Muscle layer of colon (tissue), 2 donors: ENCODE results near the gene TIAM2.
"Not testable (repeated sequence)": the region's sequence is repeated elsewhere in the genome, so short reads cannot be mapped to it uniquely, and the experiment has no call there.

Experiments used
- H3K27ac ChIP-seq: one replicate; pipeline ENCODE4 v1.7.0; 2013; ENCODE audit warnings: low read depth, mild to moderate bottlenecking, low read length, moderate library complexity
- H3K27me3 ChIP-seq, 2 donors: one replicate each; pipeline ENCODE4 v1.7.0; 2013; ENCODE audit warnings: low read length in 2 of 2, mild to moderate bottlenecking in 2 of 2; ENCODE audit not compliant: insufficient read depth in 2 of 2, control insufficient read depth in 1 of 2
- H3K36me3 ChIP-seq: one replicate; pipeline ENCODE4 v1.7.0; 2013; ENCODE audit warnings: mild to moderate bottlenecking, low read length; ENCODE audit not compliant: insufficient read depth
- H3K4me1 ChIP-seq: one replicate; pipeline ENCODE4 v1.7.0; 2013; ENCODE audit warnings: mild to moderate bottlenecking, low read length; ENCODE audit not compliant: insufficient read depth
- H3K4me3 ChIP-seq, 2 donors: one replicate each; pipeline ENCODE4 v1.7.0; 2013; ENCODE audit warnings: low read length in 2 of 2, low read depth in 1 of 2, mild to moderate bottlenecking in 1 of 2, moderate library complexity in 1 of 2
- H3K9ac ChIP-seq: one replicate; pipeline ENCODE4 v1.7.0; 2013; ENCODE audit warnings: low read length
- H3K9me3 ChIP-seq: one replicate; pipeline ENCODE4 v1.7.0; 2013; ENCODE audit warnings: mild to moderate bottlenecking, low read length
- donor health status: abdominal sarcoma.
- donor health status: Adenocarcinoma of cecum.

Gene TIAM2

GRCh38 chr6:154966065-154966770, 28.9 kb upstream of the TIAM2 start:
- not testable (repeated sequence) for H3K36me3 ChIP-seq, H3K9ac ChIP-seq, H3K9me3 ChIP-seq, H3K27me3 ChIP-seq, H3K27ac ChIP-seq, H3K4me3 ChIP-seq, H3K4me1 ChIP-seq

- Histone ChIP-seq H3K27ac (no peak overlapping the region), H3K9ac (no peak overlapping the region), H3K4me3 (no peak overlapping the region), H3K4me1 (no peaks in the 10 kb centered on the region), H3K36me3 (no peaks in the 10 kb centered on the region), H3K9me3 (no peaks in the 10 kb centered on the region), H3K27me3 (no peaks in the 10 kb centered on the region)
These were observed 25.3 kb upstream of the TIAM2 start for GRCh38 chr6:154969796-154970195.

GRCh38 chr6:154974485-154975149, 20.5 kb upstream of the TIAM2 start:
- Histone ChIP-seq H3K9ac (no peak overlapping the region), H3K36me3 (no peaks in the 10 kb centered on the region), H3K9me3 (no peaks in the 10 kb centered on the region), H3K27ac (no peak overlapping the region), H3K4me1 (no peaks in the 10 kb centered on the region), H3K27me3 (no peaks in the 10 kb centered on the region), H3K4me3 (no peak overlapping the region)

- no peak overlapping the region for H3K9ac ChIP-seq
- no peaks in the 10 kb centered on the region for H3K9me3 ChIP-seq
- no peaks in the 10 kb centered on the region for H3K36me3 ChIP-seq
- no peak overlapping the region for H3K27ac ChIP-seq
- H3K27me3 ChIP-seq: no peaks in the 10 kb centered on the region
- no peak overlapping the region for H3K4me3 ChIP-seq
- H3K4me1 ChIP-seq: no peaks in the 10 kb centered on the region
These were observed 17.5 kb upstream of the TIAM2 start for GRCh38 chr6:154977588-154977987.

- Histone ChIP-seq H3K4me3 (no peak overlapping the region), H3K27me3 (no peaks in the 10 kb centered on the region), H3K9ac (no peak overlapping the region), H3K4me1 (no peaks in the 10 kb centered on the region), H3K36me3 (no peaks in the 10 kb centered on the region), H3K27ac (no peak overlapping the region), H3K9me3 (no peaks in the 10 kb centered on the region)
These were observed 14.6 kb upstream of the TIAM2 start for GRCh38 chr6:154980273-154981078.

GRCh38 chr6:154981079-154981870, 13.8 kb upstream of the TIAM2 start:
- Histone ChIP-seq H3K9ac (no peak overlapping the region), H3K27ac (no peak overlapping the region), H3K36me3 (no peaks in the 10 kb centered on the region), H3K4me3 (no peak overlapping the region), H3K4me1 (no peaks in the 10 kb centered on the region), H3K27me3 (no peaks in the 10 kb centered on the region), H3K9me3 (no peaks in the 10 kb centered on the region)

GRCh38 chr6:154984146-154984545, 11.0 kb upstream of the TIAM2 start:
- Histone ChIP-seq H3K27ac (no peak overlapping the region), H3K27me3 (no peaks in the 10 kb centered on the region), H3K4me3 (no peak overlapping the region), H3K4me1 (no peaks in the 10 kb centered on the region), H3K9me3 (no peaks in the 10 kb centered on the region), H3K36me3 (no peaks in the 10 kb centered on the region), H3K9ac (no peak overlapping the region)

- Histone ChIP-seq H3K4me3 (no peak overlapping the region), H3K9me3 (no peaks in the 10 kb centered on the region)
These were observed 8.3 kb upstream of the TIAM2 start for GRCh38 chr6:154986787-154987235.

GRCh38 chr6:154989448-154989847, 5.7 kb upstream of the TIAM2 start:
- H3K27ac ChIP-seq: no peak overlapping the region
- H3K9me3 ChIP-seq: no peaks in the 10 kb centered on the region
- H3K4me1 ChIP-seq: no peaks in the 10 kb centered on the region
- no peaks in the 10 kb centered on the region for H3K27me3 ChIP-seq
- H3K9ac ChIP-seq: no peak overlapping the region
- H3K36me3 ChIP-seq: no peaks in the 10 kb centered on the region
- H3K4me3 ChIP-seq: no peak overlapping the region

More at GRCh38 chr6:154986787-154987235, 8.3 kb upstream of the TIAM2 start:
- Histone ChIP-seq H3K9ac (no peak overlapping the region), H3K27me3 (no peaks in the 10 kb centered on the region), H3K4me1 (no peaks in the 10 kb centered on the region), H3K36me3 (no peaks in the 10 kb centered on the region), H3K27ac (no peak overlapping the region)

GRCh38 chr6:154991207-154991606, 3.9 kb upstream of the TIAM2 start:
- peaks cover 5% of the 10 kb centered on the region for H3K4me1 ChIP-seq
- H3K9me3 ChIP-seq: no peaks in the 10 kb centered on the region
- H3K9ac ChIP-seq: no peak overlapping the region
- no peaks in the 10 kb centered on the region for H3K36me3 ChIP-seq
- H3K27ac ChIP-seq: no peak overlapping the region
- peaks cover 3 to 7% of the 10 kb centered on the region in 2 donors for H3K27me3 ChIP-seq
- no peak overlapping the region for H3K4me3 ChIP-seq

GRCh38 chr6:154993026-154993425, 2.1 kb upstream of the TIAM2 start:
- H3K4me3 ChIP-seq: no peak overlapping the region
- no peak overlapping the region for H3K27ac ChIP-seq
- peaks cover 5 to 7% of the 10 kb centered on the region in 2 donors for H3K27me3 ChIP-seq
- H3K9ac ChIP-seq: no peak overlapping the region
- H3K36me3 ChIP-seq: no peaks in the 10 kb centered on the region
- peaks cover 7% of the 10 kb centered on the region for H3K4me1 ChIP-seq
- H3K9me3 ChIP-seq: no peaks in the 10 kb centered on the region
